K562 (cell line): ENCODE measurements around the gene CCDC141. TPM values are rescaled to one million over a fixed set of nuclear protein-coding genes. Genes with fewer than 3 reads are reported as not detected.

Experiments used
- ATAC-seq: fragments of 200-7000 bp; cut with Tn5 transposase; 3 replicates; pipeline ENCODE4 v1.9.1; 2020; ENCODE audit warnings: moderate library complexity
- BruUV-seq: library from RNA; stranded (reverse); fragments of 400-500 nt; replicated peaks from 2 replicates; lab custom pipeline; 2021; lab: Mats Ljungman, UMichigan
- CTCF ChIA-PET: fragments of 300-600 bp; formaldehyde crosslinking; extraction: SDS; loops from one replicate; lab custom pipeline; 2021; ENCODE audit warnings: low intra/inter-chr PET ratio; lab: Yijun Ruan, JAX
- POLR2A ChIA-PET: fragments of 300-600, 350-650 bp; sonication (Branson Sonifier 250); formaldehyde crosslinking; extraction: SDS; loops from one replicate; lab custom pipeline; 2021; ENCODE audit warnings: antibody characterized with exemption, inconsistent platforms; lab: Yijun Ruan, JAX
- DNase-seq, 4 experiments: peaks; one replicate each; pipeline versions ENCODE4 v3.0.0 to v3.0.0-alpha.2; 2011 to 2018; ENCODE audit warnings: low spot score in 3 of 4, mixed read lengths in 3 of 4; ENCODE audit errors: extremely low read depth in 1 of 4
- FAIRE-seq: peaks from 2 replicates; lab custom pipeline; 2011; peaks lifted over from hg19 to GRCh38; lab: Jason Lieb, UNC
- H2AFZ ChIP-seq: 2 replicates; pipeline ENCODE4 v1.6.0; 2011; ENCODE audit warnings: low read depth, low read length, control low read depth, inconsistent platforms
- H3K27ac ChIP-seq: fragments of 200-600 bp; 3 replicates; pipeline ENCODE4 v1.8.0; 2011; ENCODE audit warnings: low read depth, mild to moderate bottlenecking, control low read depth, inconsistent platforms, low read length, moderate library complexity, mixed read lengths; ENCODE audit errors: extremely low read depth
- H3K27me3 ChIP-seq, 2 experiments: fragments of 300-600 bp in 1 of 2; 2 replicates in 1 of 2; 3 replicates in 1 of 2; pipeline versions ENCODE4 v1.6.0 to v1.8.0; 2011; ENCODE audit warnings: inconsistent platforms in 2 of 2, low read length in 2 of 2, mild to moderate bottlenecking in 1 of 2, mixed read lengths in 1 of 2, moderate library complexity in 1 of 2; ENCODE audit not compliant: control insufficient read depth in 2 of 2, insufficient read depth in 2 of 2
- H3K36me3 ChIP-seq: fragments of 300-600 bp; 3 replicates; pipeline ENCODE4 v1.8.0; 2011; ENCODE audit warnings: mild to moderate bottlenecking, low read length, inconsistent platforms; ENCODE audit not compliant: control insufficient read depth, insufficient read depth
- H3K4me1 ChIP-seq, 2 experiments: fragments of 200-600 bp in 1 of 2; replicated peaks in 1 of 2; 2 replicates in 1 of 2; 3 replicates in 1 of 2; pipeline versions ENCODE4 v1.5.1 to v1.8.0; 2011; ENCODE audit warnings: inconsistent platforms in 2 of 2, low read length in 2 of 2, mild to moderate bottlenecking in 1 of 2, mixed read lengths in 1 of 2, moderate library complexity in 1 of 2; ENCODE audit not compliant: control insufficient read depth in 2 of 2, insufficient read depth in 2 of 2
- H3K4me2 ChIP-seq: 2 replicates; pipeline ENCODE4 v1.6.1; 2011; ENCODE audit warnings: low read length, control low read depth, inconsistent platforms, mixed read lengths; ENCODE audit not compliant: insufficient read depth
- H3K4me3 ChIP-seq: fragments of 200-600 bp; sonication (generic), shearing (Covaris generic); 2 replicates; pipeline ENCODE4 v1.5.1; 2016; ENCODE audit warnings: control low read depth, inconsistent platforms
- H3K79me2 ChIP-seq: fragments of 200-600 bp; 3 replicates; pipeline ENCODE4 v1.8.0; 2011; ENCODE audit warnings: low read length, inconsistent platforms; ENCODE audit not compliant: control insufficient read depth, insufficient read depth
- H3K9ac ChIP-seq, 2 experiments: 2 replicates each; pipeline versions ENCODE4 v1.6.0 to v1.6.1; 2011; ENCODE audit warnings: low read depth in 2 of 2, low read length in 2 of 2, control low read depth in 1 of 2, inconsistent platforms in 1 of 2, mild to moderate bottlenecking in 1 of 2, mixed read lengths in 1 of 2; ENCODE audit not compliant: insufficient read depth in 1 of 2
- H3K9me1 ChIP-seq: one replicate; pipeline ENCODE4 v1.6.0; 2011; ENCODE audit warnings: inconsistent platforms, mild to moderate bottlenecking, low read length, moderate library complexity; ENCODE audit not compliant: control insufficient read depth, insufficient read depth
- H3K9me3 ChIP-seq: replicated peaks from 2 replicates; pipeline ENCODE4 v1.5.1; 2011; ENCODE audit warnings: low read depth, low read length, inconsistent platforms; ENCODE audit not compliant: control insufficient read depth, insufficient read depth
- H4K20me1 ChIP-seq: replicated peaks from 2 replicates; pipeline ENCODE4 v1.6.1; 2011; ENCODE audit warnings: low read length, inconsistent platforms, mixed read lengths; ENCODE audit not compliant: control insufficient read depth, insufficient read depth
- GABPB1 ChIP-seq: sonication (generic); formaldehyde crosslinking; IDR thresholded peaks from 2 replicates; pipeline ENCODE4 v1.8.0; 2022; ENCODE audit warnings: mild to moderate bottlenecking, missing genetic modification reagents
- HOXB6 ChIP-seq: fragments of 250-450 bp; sonication (Bioruptor Pico); IDR thresholded peaks from 2 replicates; pipeline ENCODE4 v1.5.1; 2022; ENCODE audit warnings: mild to moderate bottlenecking, borderline replicate concordance
- IFI16 ChIP-seq: fragments of 250-450 bp; sonication (Bioruptor Pico); IDR thresholded peaks from 2 replicates; pipeline ENCODE4 v2.1.2; 2022; ENCODE audit warnings: mild to moderate bottlenecking, inconsistent platforms
- IRF2 ChIP-seq: sonication (generic); formaldehyde crosslinking; IDR thresholded peaks from 2 replicates; pipeline ENCODE4 v1.8.1; 2022; ENCODE audit warnings: mild to moderate bottlenecking, missing genetic modification reagents
- PHB ChIP-seq: fragments of 250-450 bp; sonication (Bioruptor Pico); IDR thresholded peaks from 2 replicates; pipeline ENCODE4 v1.5.0; 2021
- PREB ChIP-seq: sonication (generic); formaldehyde crosslinking; IDR thresholded peaks from 2 replicates; pipeline ENCODE4 v1.8.1; 2023; ENCODE audit warnings: mild to moderate bottlenecking, missing genetic modification reagents
- SOX6 ChIP-seq: fragments of 450-650 bp; IDR thresholded peaks from 2 replicates; pipeline ENCODE4 v1.6.1; 2014; ENCODE audit warnings: mild to moderate bottlenecking
- SP2 ChIP-seq: IDR thresholded peaks from 2 replicates; pipeline ENCODE4 v1.6.1; 2011; ENCODE audit warnings: mild to moderate bottlenecking, low read depth, low read length, moderate library complexity; ENCODE audit not compliant: poor library complexity, severe bottlenecking; ENCODE audit errors: extremely low read depth
- ZBTB2 ChIP-seq: fragments of 450-650 bp; IDR thresholded peaks from 2 replicates; pipeline ENCODE4 v1.6.1; 2016; ENCODE audit warnings: antibody characterized with exemption
- ZNF79 ChIP-seq: fragments of 250-450 bp; sonication (Bioruptor Pico); IDR thresholded peaks from 2 replicates; pipeline ENCODE4 v1.4.0; 2020; ENCODE audit warnings: low read depth, mild to moderate bottlenecking, moderate library complexity
- WGBS: fragments of 100-300 bp; shearing (Covaris generic); methylation state at CpG from one replicate; pipeline ENCODE4 v1.1.6; 2016; ENCODE audit warnings: low coverage, mixed read lengths; ENCODE audit not compliant: insufficient coverage; ENCODE audit errors: missing lambda C conversion rate; 5-methylcytosine and 5-hydroxymethylcytosine counted together
- in situ Hi-C: fragments of 300-500 bp; cut with MboI; formaldehyde crosslinking; loops from 4 replicates; pipeline ENCODE4 v1.15.0; 2018; ENCODE audit warnings: inconsistent platforms, mixed read lengths
- intact Hi-C: fragments of 100-400 bp; cut with micrococcal nuclease; formaldehyde crosslinking; loops from 2 replicates; pipeline ENCODE4 v1.14.2; 2022
- polyA plus RNA-seq, 8 experiments: library from polyadenylated mRNA; depleted of rRNA in 4 of 8; stranded (reverse) in 5 of 8; unstranded in 3 of 8; fragments of >200 nt; fragmentation: Nextera tagmentation in 2 of 8; fragmentation: Illumina TruSeq in 1 of 8; extraction: Ambion mirVana in 2 of 8; extraction: Trizol in 1 of 8; gene quantifications; 2 replicates each; pipeline versions ENCODE4 v1.2.1 to v1.2.3, GENCODE V29; 2011 to 2014; ENCODE audit warnings: inconsistent platforms in 1 of 8, missing spikeins in 1 of 8
- total RNA-seq, 7 experiments: library from RNA; depleted of rRNA in 6 of 7; stranded (reverse); fragments of >200 nt in 6 of 7; fragmentation: Illumina TruSeq in 2 of 7; extraction: Trizol in 2 of 7; gene quantifications; 2 replicates each; pipeline versions ENCODE4 v1.2.1 to v1.2.3, GENCODE V29; 2011 to 2021; ENCODE audit warnings: low replicate concordance in 1 of 7
- TF ChIP-seq, protein P1 (sequence below): fragments of 250-450 bp; sonication (Bioruptor Pico); IDR thresholded peaks from 2 replicates; pipeline ENCODE4 v1.4.0; 2020
- TF ChIP-seq, protein P2 (sequence below): IDR thresholded peaks from 2 replicates; pipeline ENCODE4 v1.6.1; 2012; ENCODE audit warnings: low read depth, low read length, improper control_type of control experiment, borderline replicate concordance

Gene CCDC141
- total and polyA plus RNA-seq, 9 of the 15 experiments (the other 6 are each of a cell fraction or from before 2014, with no cell fraction given), result 0.09 TPM; not detected in 8

DNA sequence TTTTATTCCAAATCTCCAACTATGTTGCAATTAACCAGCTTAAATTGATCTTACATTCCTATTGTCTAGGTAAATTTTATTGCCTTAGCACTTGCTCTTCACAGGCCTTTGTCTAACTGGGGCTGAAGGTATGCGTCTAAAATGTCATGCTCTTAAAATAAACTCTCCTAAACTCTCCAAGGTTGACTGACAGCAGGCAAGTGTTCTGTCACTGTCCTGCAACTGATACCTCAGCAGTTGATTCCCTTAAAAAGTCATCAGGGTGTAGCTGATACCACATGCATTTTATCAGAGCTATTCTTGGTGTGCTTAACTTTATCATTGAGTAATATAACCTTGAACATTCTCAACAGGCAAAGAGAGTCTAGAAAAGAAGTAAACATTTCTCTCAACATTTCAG lies 243.4 kb downstream of the CCDC141 start (continued):
- TF ChIP-seq, protein P1, sequence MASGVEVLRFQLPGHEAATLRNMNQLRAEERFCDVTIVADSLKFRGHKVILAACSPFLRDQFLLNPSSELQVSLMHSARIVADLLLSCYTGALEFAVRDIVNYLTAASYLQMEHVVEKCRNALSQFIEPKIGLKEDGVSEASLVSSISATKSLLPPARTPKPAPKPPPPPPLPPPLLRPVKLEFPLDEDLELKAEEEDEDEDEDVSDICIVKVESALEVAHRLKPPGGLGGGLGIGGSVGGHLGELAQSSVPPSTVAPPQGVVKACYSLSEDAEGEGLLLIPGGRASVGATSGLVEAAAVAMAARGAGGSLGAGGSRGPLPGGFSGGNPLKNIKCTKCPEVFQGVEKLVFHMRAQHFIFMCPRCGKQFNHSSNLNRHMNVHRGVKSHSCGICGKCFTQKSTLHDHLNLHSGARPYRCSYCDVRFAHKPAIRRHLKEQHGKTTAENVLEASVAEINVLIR (CRISPR knock-in tag), result no peak
- no peak for TF ChIP-seq SP2

- Histone ChIP-seq H2AFZ (no peak overlapping the region), H3K79me2 (no peaks in the 10 kb centered on the region), H3K9me1 (no peaks in the 10 kb centered on the region), H3K36me3 (no peaks in the 10 kb centered on the region), H4K20me1 (no peaks in the 10 kb centered on the region), H3K27me3 (peaks cover 0 to 3% of the 10 kb centered on the region in 2 experiments; a peak in 1 of 5 replicates), H3K4me1 (no peaks in the 10 kb centered on the region; a peak in 1 of 5 replicates), H3K27ac (no peak overlapping the region)
- ATAC-seq, result no peak
- BruUV-seq, result no TSS peak
- POLR2A ChIA-PET, result no interaction called here
- intact Hi-C loops, result no loop called here
- TF ChIP-seq IFI16 (no peak), SOX6 (no peak), ZBTB2 (no peak), PREB (no peak), GABPB1 (CRISPR knock-in tag) (no peak), PHB (CRISPR knock-in tag) (no peak), HOXB6 (CRISPR knock-in tag) (no peak), ZNF79 (CRISPR knock-in tag) (no peak), IRF2 (CRISPR knock-in tag) (no peak)
- TF ChIP-seq, protein P2, sequence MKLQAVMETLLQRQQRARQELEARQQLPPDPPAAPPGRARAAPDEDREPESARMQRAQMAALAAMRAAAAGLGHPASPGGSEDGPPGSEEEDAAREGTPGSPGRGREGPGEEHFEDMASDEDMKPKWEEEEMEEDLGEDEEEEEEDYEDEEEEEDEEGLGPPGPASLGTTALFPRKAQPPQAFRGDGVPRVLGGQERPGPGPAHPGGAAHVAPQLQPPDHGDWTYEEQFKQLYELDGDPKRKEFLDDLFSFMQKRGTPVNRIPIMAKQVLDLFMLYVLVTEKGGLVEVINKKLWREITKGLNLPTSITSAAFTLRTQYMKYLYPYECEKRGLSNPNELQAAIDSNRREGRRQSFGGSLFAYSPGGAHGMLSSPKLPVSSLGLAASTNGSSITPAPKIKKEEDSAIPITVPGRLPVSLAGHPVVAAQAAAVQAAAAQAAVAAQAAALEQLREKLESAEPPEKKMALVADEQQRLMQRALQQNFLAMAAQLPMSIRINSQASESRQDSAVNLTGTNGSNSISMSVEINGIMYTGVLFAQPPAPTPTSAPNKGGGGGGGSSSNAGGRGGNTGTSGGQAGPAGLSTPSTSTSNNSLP, result no peak
- TF ChIP-seq, all 486 proteins: peak for 0
- CTCF ChIA-PET, result interaction anchor here (0.6 kb wide), 1 partner anchor 621 kb away, joined by 4 read pairs; no protein-coding TSS in a partner anchor
- in situ Hi-C loops, result no loop called here
- Histone ChIP-seq H3K4me3 (no peak overlapping the region), H3K9me3 (no peaks in the 10 kb centered on the region), H3K9ac (no peak overlapping the region), H3K4me2 (no peak overlapping the region)
- DNase-seq, result no peak
- FAIRE-seq, result no peak
- 2% methylated on average over 2 of the region's 2 CpGs for WGBS
Measured at GRCh38 chr2:178805457-178805856, 244.5 kb downstream of the CCDC141 start.
